Endometrium (tissue), 2 donors: Measurements from ENCODE around the gene SUSD6.

Source experiments
- FAIRE-seq: peaks from 2 replicates; lab custom pipeline; 2012; peaks lifted over from hg19 to GRCh38; lab: Jason Lieb, UNC
- donor health status: control.
- donor health status: control.

SUSD6 gene

GRCh38 chr14:69611172-69612013 lies at the start of gene SUSD6:
TSS of gene SUSD6 (plus strand) at chr14:69611596. CDS start at chr14:69658593, 46,997 bp downstream.
- no peak for FAIRE-seq

DNA sequence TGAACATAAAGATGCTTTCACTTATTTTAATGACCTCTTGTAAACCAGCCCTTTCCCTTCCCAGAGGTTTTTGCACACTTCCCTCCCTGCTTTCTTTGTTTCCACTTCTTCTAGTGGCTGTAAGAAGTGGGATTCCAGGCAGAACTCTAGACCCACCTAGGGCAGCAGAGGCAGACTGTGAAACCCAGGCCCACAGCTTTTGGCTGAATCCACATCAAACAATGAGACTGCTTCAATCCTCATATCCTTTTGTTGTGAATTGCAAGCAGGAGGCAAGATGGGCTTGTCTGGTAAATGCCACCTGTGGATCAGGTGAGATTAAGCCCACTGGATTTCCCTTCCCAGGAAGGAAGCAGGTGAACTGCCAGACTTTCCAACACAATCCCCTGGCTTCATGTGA lies 49.5 kb upstream of the SUSD6 start:
- FAIRE-seq = no peak

GRCh38 chr14:69567563-69567962 lies 43.8 kb upstream of the SUSD6 start:
- FAIRE-seq = no peak

DNA sequence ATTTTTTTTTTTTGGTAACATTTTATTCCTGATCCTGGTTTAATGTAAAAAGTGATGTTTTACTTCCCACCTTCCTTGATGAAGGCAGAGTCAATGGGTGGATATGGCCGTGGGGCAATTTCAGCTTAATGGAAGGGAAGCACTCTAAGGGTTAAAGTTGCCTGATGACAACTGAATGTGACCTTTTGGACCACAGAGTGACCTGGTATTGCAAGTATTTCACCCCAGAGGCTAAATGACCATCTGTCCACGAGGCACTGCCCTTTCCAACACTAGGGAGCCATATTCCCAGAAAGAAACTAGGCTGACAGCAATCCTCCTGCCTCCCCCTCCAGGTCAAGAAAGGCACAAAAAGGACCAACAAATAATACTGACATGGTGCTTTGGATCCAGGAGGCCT lies 41.5 kb upstream of the SUSD6 start:
- FAIRE-seq = no peak

- no peak for FAIRE-seq
Observed at GRCh38 chr14:69570836-69571330, 40.5 kb upstream of the SUSD6 start.

- no peak for FAIRE-seq
Observed at GRCh38 chr14:69571449-69572029, 39.9 kb upstream of the SUSD6 start.

DNA sequence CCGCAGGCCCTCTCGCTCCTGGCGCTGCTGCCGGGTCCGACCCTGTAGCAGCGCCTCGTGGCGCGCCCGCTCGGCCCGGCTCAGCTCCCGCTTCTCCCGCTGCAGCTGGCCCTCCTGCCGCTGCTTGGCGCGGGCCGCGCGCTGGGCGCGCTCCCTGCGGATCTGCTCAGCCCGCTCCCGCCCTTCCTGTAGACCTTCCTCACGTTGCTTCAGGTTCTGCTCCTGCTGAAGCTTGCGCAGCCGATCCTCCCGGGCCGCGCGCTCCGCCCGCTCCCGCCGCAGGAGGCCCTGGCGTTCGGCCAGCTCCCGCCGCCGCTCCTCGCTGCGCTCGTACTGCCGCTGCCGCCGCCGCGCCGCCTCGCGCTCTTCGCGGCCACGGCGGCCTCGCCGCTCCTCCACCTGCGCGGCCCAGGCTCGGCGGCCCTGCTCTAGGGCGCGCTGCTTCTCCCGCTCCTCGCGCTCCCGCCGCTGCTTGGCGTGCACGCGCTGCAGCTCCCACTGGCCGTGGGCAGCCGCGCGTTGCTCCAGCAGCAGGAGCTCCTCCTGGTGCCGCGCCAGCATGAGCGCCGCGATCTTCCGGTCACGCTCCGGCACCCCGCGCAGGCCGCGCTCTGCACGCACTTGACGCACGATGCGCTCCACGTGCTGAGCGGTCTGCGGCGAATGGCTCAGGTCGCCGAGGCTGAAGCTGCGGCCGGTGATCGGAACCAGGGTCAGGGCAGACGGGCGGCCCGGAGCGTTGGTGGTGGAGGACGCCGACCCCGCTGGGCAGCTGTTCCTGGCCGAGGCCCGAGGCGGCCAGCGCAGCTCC lies 39.2 kb upstream of the SUSD6 start:
- FAIRE-seq = no peak

- no peak for FAIRE-seq
Observed at GRCh38 chr14:69572841-69573135, 38.6 kb upstream of the SUSD6 start.

GRCh38 chr14:69573205-69573830 lies 38.1 kb upstream of the SUSD6 start:
- FAIRE-seq = no peak

GRCh38 chr14:69573831-69574262 lies 37.5 kb upstream of the SUSD6 start:
- FAIRE-seq = no peak

GRCh38 chr14:69574263-69574953 lies 37.0 kb upstream of the SUSD6 start, which contains the start of gene CCDC177:
TSS of gene CCDC177 (minus strand) at chr14:69574871. CDS start at chr14:69573622, 1,249 bp downstream.
- FAIRE-seq = no peak

- FAIRE-seq = no peak
Observed at GRCh38 chr14:69574954-69575295, 36.5 kb upstream of the SUSD6 start.

DNA sequence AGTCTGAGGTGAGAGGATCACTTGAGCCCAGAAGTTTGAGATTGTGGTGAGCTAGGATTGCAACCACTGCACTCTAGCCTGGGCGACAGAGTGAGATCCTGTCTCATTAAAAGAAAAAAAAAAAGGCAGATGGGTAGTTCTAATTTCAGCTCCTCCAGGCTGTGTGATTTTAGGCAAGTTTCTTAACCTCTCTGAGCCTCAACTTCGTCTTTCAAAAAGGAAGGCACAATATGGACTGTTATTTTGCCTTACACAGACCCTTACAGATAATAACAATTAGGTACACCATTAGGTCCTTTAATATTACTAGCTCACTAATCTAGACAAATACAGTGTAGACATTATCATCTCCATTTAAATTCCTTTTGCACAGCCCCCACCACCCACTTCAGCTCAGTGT lies 31.9 kb upstream of the SUSD6 start:
- no peak for FAIRE-seq

GRCh38 chr14:69580009-69580577 lies 31.3 kb upstream of the SUSD6 start:
- no peak for FAIRE-seq

DNA sequence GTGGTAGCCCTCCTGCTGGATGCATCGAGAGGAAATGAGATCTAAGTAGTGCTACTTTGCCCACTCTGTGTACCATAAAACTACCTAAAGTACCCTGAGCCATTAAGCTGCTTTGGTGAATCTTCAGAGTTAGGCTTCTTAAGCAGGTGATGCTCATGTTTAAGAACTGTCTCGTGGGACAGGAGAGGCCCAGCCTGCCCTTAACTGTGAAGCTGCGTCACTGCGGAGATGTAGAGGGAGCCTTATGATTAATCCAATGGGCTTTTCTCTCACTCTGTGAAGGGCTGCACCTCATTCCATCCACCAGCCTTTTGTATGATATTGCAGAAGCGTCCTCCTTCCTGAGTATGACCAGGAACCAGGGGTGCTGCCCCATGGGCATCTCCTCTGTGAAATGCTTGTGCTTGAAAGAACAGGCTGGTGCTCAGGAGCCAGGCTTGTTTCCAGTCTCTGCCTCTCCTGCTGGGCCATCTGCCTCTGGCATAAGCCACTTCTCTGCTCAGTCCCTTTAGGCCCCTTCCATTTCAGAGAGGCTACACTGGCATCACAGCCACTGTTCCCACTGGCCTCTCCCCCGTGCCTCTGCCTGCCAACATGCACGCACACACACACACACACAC lies 30.0 kb upstream of the SUSD6 start:
- FAIRE-seq = no peak

DNA sequence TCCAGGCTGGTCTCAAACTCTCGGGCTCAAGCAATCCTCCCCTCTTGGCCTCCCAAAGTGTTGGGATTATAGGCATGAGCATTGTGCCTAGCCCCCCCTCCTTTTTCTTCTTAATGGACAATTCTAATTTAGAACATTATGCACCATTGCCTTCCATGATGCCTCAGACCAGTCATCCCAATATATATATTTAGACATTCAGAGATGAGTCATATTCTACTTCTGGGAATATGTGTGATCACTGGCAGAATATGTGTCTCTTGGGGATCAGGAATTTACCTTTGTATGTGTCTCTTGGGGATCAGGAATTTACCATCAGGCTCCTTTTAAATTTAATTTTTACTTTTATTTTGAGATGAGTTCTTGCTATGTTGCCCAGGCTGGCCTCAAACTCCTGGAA lies 29.2 kb upstream of the SUSD6 start:
- FAIRE-seq = no peak

DNA sequence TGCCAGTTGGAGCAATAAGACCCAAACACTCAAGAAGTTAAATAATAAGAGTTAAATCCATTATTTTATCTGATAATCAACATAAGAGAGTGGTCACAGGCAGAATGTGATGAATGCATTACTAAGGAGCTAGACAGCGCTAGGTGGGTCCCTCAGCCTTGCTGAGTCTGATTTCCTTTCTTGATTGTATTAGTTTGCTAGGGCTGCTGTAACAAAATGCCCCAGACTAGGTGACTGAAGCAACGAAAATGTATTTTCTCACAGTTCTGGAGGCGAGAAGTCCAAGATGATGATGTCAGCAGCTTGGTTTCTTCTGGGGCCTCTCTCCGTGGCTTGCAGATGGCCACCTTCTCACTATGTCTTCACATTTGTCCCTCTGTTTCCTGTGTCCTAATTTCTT lies 28.6 kb upstream of the SUSD6 start:
- no peak for FAIRE-seq

DNA sequence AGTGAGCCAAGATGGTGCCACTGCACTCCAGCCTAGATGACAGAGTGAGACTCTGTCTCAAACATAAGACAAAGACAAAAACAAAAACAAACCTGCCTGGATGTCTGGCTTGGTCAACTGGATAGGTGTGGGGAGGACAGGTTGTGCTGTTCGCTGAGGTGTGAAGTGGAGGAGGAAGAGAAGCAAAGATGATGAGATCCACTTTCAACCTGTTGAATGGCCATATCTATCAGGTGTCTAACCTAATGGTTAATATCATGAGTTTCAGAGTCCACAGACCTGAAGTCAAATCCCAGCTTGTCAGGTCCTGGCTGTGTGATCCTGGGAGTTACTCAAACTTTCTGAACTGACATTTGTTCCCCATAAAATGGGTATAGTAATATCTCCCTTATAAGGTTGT lies 27.0 kb upstream of the SUSD6 start:
- no peak for FAIRE-seq

DNA sequence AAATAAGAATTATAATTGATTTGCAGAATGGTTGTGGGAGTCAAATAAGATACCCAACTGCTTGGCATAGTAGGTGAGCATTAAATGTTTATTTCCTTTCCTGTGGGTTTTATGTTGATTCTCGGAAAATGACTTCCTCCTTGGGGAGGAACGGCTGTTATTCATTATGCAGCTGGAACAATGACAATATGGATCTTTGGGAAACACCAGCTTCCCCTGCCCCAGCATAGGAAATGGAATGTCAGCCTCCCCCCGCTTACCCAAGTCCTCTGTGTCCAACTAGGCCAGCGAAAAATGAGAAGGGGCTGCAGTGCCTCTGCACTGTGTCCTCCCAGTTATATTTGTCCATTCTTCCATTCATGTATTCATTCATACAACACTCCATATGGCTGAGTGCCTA lies 25.0 kb upstream of the SUSD6 start:
- FAIRE-seq = no peak

DNA sequence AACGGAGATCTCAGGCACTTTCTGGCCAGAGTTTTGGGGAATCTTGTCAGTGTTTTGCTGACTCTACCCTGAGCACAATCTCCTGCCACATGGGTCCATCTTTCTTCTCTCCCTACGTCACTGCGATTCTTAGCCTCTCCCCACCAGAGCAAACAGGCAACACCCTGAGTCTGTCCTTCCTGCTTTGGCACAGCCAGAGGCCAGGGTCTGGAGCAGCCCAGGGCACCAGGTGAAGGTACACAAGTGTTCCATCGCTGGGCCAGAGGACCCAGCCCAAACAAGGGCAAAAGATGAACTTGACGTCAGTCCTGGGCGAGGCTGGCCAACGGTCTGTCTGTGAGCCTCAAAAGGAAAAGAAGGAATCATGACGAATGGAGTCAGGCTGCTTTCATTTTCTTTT lies 24.0 kb upstream of the SUSD6 start:
- no peak for FAIRE-seq

GRCh38 chr14:69591317-69591716 lies 20.1 kb upstream of the SUSD6 start:
- FAIRE-seq = no peak
